GM15510 (cell line): ENCODE data around the gene RAB4A.

Experiments used
- POLR2A ChIP-seq: IDR thresholded peaks from 3 replicates; pipeline ENCODE4 v1.6.1; 2011; ENCODE audit warnings: borderline replicate concordance; ENCODE audit not compliant: insufficient read length; ENCODE audit errors: extremely low read depth

Gene RAB4A

GRCh38 chr1:229325401-229325800 lies 54.5 kb downstream of the RAB4A start:
- TF ChIP-seq POLR2A = no peak

GRCh38 chr1:229325853-229326487 lies 55.1 kb downstream of the RAB4A start:
- no peak for TF ChIP-seq POLR2A

- TF ChIP-seq POLR2A = no peak
Observed at GRCh38 chr1:229326601-229327000, 55.7 kb downstream of the RAB4A start.

- TF ChIP-seq POLR2A = no peak
Observed at GRCh38 chr1:229328598-229329362, 57.9 kb downstream of the RAB4A start.

GRCh38 chr1:229334269-229334668 lies 63.4 kb downstream of the RAB4A start:
- no peak for TF ChIP-seq POLR2A

GRCh38 chr1:229334716-229335115 lies 63.8 kb downstream of the RAB4A start:
- no peak for TF ChIP-seq POLR2A

- TF ChIP-seq POLR2A = no peak
Observed at GRCh38 chr1:229336345-229336744, 65.4 kb downstream of the RAB4A start.

- TF ChIP-seq POLR2A = no peak
Observed at GRCh38 chr1:229339086-229339485, 68.2 kb downstream of the RAB4A start.

- TF ChIP-seq POLR2A = no peak
Observed at GRCh38 chr1:229339520-229339919, 68.6 kb downstream of the RAB4A start.

- no peak for TF ChIP-seq POLR2A
Observed at GRCh38 chr1:229340496-229340895, 69.6 kb downstream of the RAB4A start.

- TF ChIP-seq POLR2A = peak; percentile 64
Observed at GRCh38 chr1:229341774-229342655, 71.1 kb downstream of the RAB4A start.

- TF ChIP-seq POLR2A = peak; percentile 54
Observed at GRCh38 chr1:229342656-229343569, 72.0 kb downstream of the RAB4A start, which contains the start of gene CCSAP. Gene CCSAP, minus strand, starts transcription at chr1:229343047. Its CDS starts 582 bp downstream, at chr1:229342465.

- TF ChIP-seq POLR2A = no peak
Observed at GRCh38 chr1:229344139-229344538, 73.2 kb downstream of the RAB4A start.
